Suppressor macrophage (primary cell): ENCODE results near the gene TATDN2.
"Not testable (repeated sequence)": the region's sequence is repeated elsewhere in the genome, so short reads cannot be mapped to it uniquely, and the experiment has no call there.

Experiments
- DNase-seq, 4 experiments: peaks; one replicate each; pipeline ENCODE4 v3.0.0-alpha.2; 2020 to 2022

The TATDN2 gene

GRCh38 chr3:10290481-10291176, 42.4 kb downstream of the TATDN2 start:
- no peak for DNase-seq

DNA sequence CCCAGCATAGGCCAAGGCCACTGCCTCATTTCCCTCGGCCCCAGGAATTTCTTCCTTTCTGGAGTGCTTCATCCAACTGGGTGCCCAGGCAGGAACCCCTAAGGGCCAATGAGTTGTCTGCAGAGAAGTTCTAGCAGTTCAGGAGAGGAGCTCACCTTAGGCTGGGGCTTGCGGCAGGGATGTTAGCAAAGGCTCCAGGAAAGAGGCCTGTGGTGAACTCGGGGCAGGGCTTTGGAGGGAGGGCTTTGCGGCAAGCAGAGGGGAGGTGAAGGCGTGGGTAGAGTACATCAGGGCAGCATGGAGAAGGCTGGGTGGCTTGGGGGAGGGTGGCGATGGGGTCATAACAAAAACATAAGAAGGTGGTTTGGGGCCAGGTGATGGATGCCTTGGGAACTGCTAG, 43.4 kb downstream of the TATDN2 start:
- no peak for DNase-seq

DNA sequence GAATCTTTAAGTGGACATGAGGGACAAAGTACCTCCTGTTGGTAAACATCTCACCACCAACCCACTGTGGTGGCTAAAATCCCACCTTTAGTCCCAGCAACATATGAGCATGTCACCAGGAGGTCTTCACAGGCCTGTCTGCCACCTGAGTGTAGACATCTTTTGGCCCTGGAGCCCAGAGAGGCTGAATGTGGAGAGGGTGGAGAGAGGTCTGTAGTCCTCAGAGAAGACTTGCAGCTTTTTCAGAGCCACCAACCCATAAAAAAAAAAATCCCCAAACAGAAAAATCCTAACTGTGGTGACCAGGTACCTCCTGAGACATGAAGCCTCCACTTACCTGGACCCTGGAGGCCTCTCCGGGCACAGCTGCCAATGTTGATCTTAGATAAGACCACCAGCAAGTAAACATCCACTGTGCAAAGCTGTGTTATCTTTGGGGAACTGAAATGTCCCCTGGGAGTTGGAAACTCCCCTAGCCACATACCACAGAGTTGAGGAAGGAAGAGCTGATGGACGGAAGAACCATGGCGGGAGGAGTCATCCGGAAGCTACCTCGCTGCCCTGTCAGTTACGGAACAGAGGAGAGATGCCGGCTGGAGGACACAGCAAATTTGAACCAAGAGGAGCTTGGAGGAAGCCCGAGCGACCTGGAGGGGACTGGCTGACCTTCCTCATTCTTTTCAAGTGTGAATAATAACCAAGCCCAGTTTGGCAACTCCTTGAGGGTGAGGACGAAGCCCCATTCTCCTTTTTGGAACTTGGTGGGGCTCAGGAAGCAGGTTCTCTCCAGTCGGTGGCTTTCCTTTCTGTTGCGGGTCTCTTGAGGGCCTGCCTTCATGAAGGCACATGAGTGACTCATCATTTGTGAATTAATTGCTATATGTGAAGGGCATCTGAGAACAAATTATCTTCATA, 44.5 kb downstream of the TATDN2 start, which contains the start of gene GHRL:
Gene GHRL (minus strand): TSS at position 443 of the 915 bp plus-strand sequence. CDS start 2,767 bp downstream, outside the sequence.
- peak; percentile 66 to 79 (median 77) for DNase-seq

- peak; percentile 45 to 56 (median 50) for DNase-seq
Observed at GRCh38 chr3:10294030-10294586, 45.8 kb downstream of the TATDN2 start.

DNA sequence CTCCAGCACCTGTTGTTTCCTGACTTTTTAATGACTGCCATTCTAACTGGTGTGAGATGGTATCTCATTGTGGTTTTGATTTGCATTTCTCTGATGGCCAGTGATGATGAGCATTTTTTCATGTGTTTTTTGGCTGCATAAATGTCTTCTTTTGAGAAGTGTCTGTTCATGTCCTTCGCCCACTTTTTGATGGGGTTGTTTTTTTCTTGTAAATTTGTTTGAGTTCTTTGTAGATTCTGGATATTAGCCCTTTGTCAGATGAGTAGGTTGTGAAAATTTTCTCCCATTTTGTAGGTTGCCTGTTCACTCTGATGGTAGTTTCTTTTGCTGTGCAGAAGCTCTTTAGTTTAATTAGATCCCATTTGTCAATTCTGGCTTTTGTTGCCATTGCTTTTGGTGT, 49.8 kb downstream of the TATDN2 start:
- DNase-seq = not testable (repeated sequence)

DNA sequence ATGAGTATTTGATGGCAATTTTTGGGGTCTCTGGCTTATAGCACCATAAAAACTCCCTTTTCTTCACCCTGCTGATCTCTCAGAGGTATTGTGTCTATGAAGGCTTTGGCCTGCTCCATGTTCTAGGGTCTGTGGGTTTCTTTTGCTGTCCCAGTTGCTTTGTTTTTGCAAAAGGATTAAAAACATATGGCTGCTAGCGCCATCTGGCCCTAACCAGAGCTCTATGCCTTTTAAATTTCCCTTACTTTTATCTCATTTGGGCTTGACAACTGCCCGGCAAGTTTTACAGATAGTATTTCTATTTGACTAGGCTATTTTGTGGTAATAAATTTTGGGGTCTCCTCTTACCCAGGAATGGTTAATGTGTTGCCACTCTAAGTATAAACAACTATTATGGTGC, 50.9 kb downstream of the TATDN2 start:
- DNase-seq = no peak

DNA sequence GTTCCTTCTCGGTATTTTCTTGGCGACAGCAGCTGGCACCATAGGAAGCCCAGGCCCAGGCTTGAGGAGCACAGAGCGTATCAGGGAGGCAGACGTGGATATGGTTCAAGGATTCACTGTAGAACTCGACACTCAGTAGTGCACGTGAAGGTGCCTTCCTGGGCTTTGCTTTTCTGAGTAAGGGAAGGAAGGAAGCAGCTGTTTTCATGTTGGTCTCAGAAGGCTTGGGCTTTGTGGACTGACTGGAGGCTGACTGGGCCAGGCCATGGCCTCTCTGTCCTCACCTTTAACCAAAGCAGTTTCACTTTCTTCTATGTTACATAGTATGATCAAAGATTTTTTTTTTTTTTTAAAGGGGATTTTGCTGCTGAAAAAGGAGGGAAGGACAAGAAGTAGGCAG, 51.4 kb downstream of the TATDN2 start:
- no peak for DNase-seq

- no peak for DNase-seq
Observed at GRCh38 chr3:10300087-10300486, 51.8 kb downstream of the TATDN2 start.

DNA sequence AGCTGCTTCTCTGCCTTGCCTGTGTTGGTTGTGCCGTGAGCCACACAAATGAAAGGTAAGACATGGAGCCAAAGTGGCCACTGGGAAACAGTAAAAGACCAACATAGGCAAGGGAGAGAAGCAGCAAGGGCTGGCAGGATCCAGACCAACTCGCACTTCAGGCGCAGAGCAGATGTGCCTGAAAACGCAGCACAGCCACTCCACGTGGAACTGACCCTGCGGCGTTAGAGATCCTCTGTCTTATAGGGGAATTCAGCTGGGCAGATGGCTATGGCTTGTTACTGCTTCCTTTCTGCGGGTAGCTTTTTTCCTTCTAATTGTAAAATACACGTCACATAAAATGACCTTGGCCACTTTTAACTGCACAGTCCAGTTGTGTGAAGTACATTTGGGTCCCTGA, 54.8 kb downstream of the TATDN2 start:
- no peak for DNase-seq

- no peak for DNase-seq
Observed at GRCh38 chr3:10303785-10304184, 55.5 kb downstream of the TATDN2 start.

- no peak for DNase-seq
Observed at GRCh38 chr3:10304905-10305304, 56.6 kb downstream of the TATDN2 start.

DNA sequence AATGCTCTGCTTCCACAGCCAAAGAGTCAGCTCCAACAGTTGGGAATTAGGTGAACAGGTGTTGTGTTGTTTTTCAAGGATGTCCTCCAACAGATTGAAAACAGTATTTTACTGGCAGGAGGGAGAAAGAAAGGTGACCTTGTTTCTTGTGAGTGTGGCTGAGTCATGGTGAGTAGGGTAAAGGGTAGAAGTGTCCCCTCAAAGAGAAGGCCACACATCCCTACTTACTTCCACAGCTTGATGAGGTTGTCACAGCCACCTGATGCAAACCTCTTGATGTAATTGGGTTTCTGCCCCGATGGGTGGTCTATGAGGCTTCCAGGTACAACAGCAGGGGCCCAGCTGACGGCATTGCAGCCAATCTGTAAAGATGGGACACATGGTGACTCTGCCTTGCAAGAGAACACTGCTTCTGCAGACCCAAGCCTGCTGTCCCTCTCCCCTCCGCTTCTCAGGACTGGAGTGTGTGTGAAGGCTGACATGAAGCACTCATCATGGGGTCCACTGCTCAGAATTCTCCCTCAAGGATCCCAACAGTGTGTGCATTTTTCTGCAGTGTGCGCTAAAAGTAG, 57.2 kb downstream of the TATDN2 start:
- DNase-seq = no peak

- no peak for DNase-seq
Observed at GRCh38 chr3:10306156-10306555, 57.9 kb downstream of the TATDN2 start.

- no peak for DNase-seq
Observed at GRCh38 chr3:10308678-10309077, 60.4 kb downstream of the TATDN2 start.

- DNase-seq = peak in 1 of 4 experiments; percentile 16
Observed at GRCh38 chr3:10309736-10310135, 61.5 kb downstream of the TATDN2 start.

DNA sequence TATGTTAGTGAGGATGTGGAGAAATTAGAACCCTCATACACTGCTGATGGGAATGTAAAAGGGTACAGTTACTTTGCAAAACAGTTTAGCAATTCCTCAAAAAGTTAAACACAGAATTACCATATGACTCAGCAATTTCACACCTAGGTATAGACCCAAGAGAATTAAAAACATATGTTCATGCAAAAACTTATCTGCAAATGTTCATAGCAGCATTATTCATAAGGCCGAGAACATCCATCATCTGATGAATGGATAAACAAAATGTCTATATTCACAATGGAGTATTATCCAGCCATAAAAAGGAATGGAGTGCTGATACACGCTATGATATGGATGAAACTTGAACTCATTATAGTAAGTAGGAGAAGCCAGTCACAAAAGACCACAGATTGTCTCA, 62.3 kb downstream of the TATDN2 start:
- no peak for DNase-seq

GRCh38 chr3:10311710-10312109, 63.5 kb downstream of the TATDN2 start:
- DNase-seq = no peak

DNA sequence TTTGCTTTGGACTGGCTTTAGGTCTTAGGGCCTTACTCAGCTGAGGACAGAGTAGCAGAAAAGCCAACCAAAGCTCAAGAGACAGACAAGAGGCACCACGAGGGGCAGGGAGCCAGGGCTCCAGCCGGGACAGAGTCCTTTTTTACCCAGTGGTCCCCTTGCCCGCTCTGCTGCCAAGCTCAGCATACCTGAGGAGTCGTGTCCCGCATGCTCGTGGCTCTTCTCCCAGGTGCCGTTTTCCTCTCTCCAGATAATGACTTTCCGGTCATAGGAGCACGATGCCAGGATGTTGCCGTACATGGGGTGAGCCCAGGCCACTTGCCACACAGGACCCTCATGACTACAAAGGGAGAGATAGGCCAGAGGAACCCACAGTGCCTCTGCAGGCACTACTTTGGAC, 64.1 kb downstream of the TATDN2 start:
- no peak for DNase-seq

- DNase-seq = no peak
Observed at GRCh38 chr3:10312861-10313260, 64.6 kb downstream of the TATDN2 start.

- no peak for DNase-seq
Observed at GRCh38 chr3:10315101-10315500, 66.8 kb downstream of the TATDN2 start.

- no peak for DNase-seq
Observed at GRCh38 chr3:10315771-10316344, 67.6 kb downstream of the TATDN2 start.

- DNase-seq = no peak
Observed at GRCh38 chr3:10317311-10317960, 69.2 kb downstream of the TATDN2 start.
